NCI-H748 (cell line): ENCODE data around the gene FSTL5.

ENCODE experiments used
- DNase-seq: peaks from one replicate; lab custom pipeline; 2025; ENCODE audit not compliant: unreplicated experiment; lab: John Stamatoyannopoulos, UW

FSTL5 gene

DNA sequence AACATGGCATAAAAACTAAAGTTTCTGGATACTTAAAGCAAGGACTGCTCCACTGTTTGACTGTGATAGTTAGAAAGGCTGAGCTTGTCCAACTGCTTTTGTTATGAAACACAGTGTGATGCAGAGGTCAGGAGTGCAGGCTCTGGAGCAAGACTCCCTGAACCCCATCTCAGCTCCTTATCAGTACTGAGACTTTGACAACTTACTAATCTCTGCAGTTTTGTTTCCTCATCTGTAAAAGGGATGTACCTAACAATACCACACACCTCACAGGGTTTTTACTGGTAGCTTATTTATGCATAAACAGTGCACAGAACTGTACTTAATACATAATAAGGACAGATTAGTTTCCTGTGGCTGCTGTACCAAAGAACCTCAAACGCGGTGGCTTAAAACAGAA, 804.3 kb downstream of the FSTL5 start:
- DNase-seq: no peak

DNA sequence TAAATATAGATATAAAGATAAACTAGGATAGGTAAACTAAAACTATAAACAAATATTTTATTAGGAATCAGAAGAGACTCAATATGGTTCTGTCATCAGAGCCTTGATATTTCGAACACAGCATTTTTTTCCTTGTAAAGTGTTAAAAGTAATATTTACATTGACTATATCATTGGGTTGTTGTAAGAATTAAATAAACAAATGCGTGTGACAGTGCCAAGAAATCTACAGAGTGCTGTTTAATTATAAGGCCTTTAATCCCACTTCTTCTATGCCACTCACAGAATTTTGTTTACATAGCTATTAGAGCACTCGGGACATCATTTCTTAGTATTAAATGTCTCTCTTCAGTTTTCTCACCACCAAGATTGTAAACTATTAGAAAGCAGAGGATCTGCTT, 807.4 kb downstream of the FSTL5 start:
- peak; percentile 84 for DNase-seq

DNA sequence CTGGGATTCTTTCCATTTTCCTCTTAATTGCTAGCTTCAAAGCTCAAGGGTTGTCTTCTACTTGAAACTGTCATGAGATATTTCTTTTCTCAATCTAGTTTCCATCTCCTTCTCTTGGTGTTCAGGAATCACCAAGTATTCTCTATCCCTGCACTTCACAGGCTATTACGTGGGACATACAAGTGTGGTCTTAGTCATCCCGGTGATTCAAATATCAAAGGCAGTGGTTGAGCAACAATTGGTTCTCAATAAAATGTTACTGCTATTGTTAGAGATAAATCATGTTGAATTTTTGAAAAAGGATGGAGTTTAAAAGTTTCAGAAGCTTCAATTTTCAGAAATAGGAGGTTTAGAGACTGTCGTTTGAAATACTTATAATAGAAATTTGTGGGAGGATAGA, 812.9 kb downstream of the FSTL5 start:
- DNase-seq: no peak

DNA sequence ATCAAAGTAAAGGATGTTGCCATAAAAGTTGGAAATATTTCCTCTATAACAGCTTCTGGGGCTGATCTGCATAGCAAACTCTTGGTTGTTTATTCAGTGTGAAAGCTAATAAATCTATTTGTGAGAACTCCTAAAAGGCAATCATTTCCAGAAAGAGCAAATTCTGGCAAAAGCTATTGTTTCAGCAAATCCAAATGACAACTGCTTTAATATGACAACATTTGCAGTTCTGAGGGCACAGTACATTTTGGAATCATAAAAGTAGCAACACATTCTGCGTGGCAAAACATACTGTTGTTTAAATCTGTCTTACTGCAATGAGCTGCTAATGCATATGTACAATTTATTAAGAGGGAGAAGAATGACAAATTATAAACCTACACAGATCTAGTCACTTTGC, 818.1 kb downstream of the FSTL5 start:
- DNase-seq: no peak

DNA sequence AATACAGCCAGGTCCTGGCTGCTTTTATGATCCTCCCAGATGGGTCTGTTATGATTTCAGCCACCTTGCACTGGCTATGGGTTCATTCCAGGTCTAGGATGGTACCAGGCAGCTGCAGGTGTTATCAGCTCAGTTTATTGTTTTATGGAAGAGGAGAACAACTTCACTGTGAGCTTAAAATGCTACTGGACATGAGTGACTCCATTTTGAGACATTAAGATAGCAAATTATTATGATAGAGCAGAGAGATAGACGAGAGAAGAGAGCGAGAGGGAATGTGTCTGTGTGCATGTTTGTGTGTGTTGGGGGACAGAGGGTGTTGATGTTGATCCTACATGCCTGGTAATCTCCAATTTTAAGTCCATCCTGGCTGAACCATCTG, 820.2 kb downstream of the FSTL5 start:
- no peak for DNase-seq

GRCh38 chr4:161342881-161343568, 820.8 kb downstream of the FSTL5 start:
- DNase-seq: no peak

DNA sequence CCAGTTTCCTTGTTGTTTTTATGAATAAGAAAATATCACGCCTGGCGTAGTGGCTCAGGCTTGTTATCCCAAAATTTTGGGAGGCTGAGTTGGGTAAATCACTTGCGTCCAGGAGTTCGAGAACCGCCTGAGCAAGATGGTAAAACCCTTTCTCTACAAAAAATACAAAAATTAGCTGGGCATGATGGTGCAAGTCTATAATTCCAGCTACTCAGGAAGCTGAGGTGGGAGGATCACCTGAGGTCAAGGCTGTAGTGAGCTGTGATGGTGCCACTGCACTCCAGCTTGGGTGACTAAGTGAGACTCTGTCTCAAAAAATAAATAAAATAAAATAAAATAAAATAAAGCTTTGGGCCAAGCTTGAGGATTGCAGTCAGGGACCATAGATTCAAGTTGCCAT, 827.2 kb downstream of the FSTL5 start:
- no peak for DNase-seq

DNA sequence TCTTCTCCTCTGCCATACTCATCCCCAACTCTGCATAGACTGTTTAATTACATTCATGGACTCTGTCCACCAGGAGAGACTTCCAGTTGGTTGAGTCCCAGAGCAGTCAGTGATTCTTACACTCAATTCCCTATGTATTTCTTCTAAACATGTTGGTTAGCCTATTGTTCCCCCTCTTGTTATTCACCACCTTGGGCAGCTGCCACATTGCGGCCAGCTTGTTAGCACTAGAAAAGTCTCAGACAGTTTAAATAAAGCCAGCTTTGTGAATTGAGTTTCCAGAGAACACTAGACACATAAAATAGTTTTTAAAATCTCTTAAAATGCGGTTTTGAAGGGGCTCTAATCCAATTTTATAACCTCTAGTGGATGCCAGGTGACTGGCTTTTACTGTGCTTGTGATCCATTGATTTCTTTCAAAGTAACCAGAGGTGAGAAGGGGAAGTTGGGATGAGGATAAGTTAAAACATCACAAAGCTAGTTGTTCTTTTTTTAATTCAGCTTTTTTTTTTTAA, 827.7 kb downstream of the FSTL5 start:
- no peak for DNase-seq
